ENCODE data around the gene DPYSL5. TPM values are rescaled to one million over a fixed set of nuclear protein-coding genes. Genes with fewer than 3 reads are reported as not detected.

The DPYSL5 gene
- total and polyA plus RNA-seq, 2 of the 8 experiments (the other 6 are each of a cell fraction or from before 2014, with no cell fraction given): 11.9 to 16.4 TPM

- TF ChIP-seq GABPA (IDR thresholded peaks at IDR 0.05; ENCODE audit: borderline replicate concordance, insufficient read depth, low read length) (no peak), RXRA (IDR thresholded peaks at IDR 0.05; ENCODE audit: insufficient read depth, low read depth, low read length) (no peak), SIX5 (IDR thresholded peaks at IDR 0.05; ENCODE audit: low read depth, low read length) (no peak), TCF12 (IDR thresholded peaks at IDR 0.05; ENCODE audit: low read depth, low read length) (no peak)
Observed at GRCh38 chr2:26843041-26843440, 4.9 kb upstream of the DPYSL5 start (continued).
